Nephron progenitor cell (in vitro differentiated cells): ENCODE results near the gene CD53.

Experiments used
- DNase-seq: peaks from one replicate; pipeline ENCODE4 v3.0.0; 2021
- H3K27ac Mint-ChIP-seq: 2 replicates; pipeline ENCODE4 v1.8.0; 2021; ENCODE audit warnings: mild to moderate bottlenecking, moderate library complexity, mixed read lengths
- H3K27me3 Mint-ChIP-seq: 2 replicates; pipeline ENCODE4 v1.8.0; 2021; ENCODE audit warnings: mild to moderate bottlenecking, low read depth, mixed read lengths; ENCODE audit not compliant: poor library complexity
- H3K36me3 Mint-ChIP-seq: 2 replicates; pipeline ENCODE4 v1.8.0; 2021; ENCODE audit warnings: low read depth, mixed read lengths
- H3K4me1 Mint-ChIP-seq: 2 replicates; pipeline ENCODE4 v1.8.0; 2021; ENCODE audit warnings: mixed read lengths
- H3K4me3 Mint-ChIP-seq: 2 replicates; pipeline ENCODE4 v1.8.0; 2021; ENCODE audit warnings: mild to moderate bottlenecking, moderate library complexity, mixed read lengths
- H3K9me3 Mint-ChIP-seq: 2 replicates; pipeline ENCODE4 v1.8.0; 2021; ENCODE audit warnings: mild to moderate bottlenecking, moderate library complexity, mixed read lengths
- TF ChIP-seq, protein P1 (sequence below): fragments of 200-600 bp; sonication (generic); IDR thresholded peaks from 2 replicates; pipeline ENCODE4 v1.5.0; 2021; ENCODE audit warnings: antibody characterized with exemption

Gene CD53

DNA sequence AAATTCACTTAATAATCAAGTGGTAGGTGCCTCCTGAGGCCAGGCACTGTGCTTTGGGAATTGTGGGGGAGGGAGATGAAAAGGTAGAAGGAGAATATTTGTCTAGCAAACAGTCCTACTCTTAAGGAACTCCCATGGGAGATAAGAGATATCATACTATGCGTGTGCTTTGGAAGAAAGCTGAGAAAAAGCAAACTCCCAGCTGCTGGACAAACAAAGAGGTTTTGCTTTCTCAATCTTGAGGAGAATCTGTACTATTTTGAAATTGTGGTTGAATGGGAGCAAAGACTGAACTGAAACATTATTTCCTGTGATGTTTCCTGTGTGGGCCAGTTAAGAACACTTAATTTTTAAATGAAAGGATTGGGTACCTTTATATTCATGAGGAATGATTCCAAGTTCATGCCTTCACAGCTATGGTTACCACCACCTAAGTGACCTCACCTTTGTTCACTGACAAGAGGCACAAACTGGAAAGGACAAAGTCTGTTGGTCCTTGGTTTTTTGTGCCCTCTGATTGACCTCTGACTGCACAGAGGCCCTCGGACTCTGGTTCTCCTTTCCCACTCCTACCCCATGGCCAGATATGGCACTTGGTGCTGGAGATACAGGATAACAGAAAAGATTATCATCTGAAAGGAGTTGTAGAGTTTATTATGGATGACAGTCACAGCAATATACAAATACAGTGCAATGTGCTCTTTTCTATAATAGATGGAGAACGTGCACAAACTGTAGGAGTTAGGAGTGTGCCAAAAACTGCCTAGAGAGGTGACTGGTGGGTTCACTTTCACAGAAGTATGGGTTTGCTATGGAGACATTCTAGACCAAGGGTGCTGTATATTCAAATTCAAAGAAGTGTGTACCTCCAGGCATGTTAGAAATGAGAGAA, 1.6 kb downstream of the CD53 start:
- DNase-seq: no peak
- Mint-ChIP-seq H3K27me3 (no peaks in the 10 kb centered on the region), H3K36me3 (no peaks in the 10 kb centered on the region), H3K27ac (no peak overlapping the region), H3K9me3 (no peaks in the 10 kb centered on the region), H3K4me3 (no peak overlapping the region), H3K4me1 (peaks cover 4% of the 10 kb centered on the region)
- TF ChIP-seq, protein P1, sequence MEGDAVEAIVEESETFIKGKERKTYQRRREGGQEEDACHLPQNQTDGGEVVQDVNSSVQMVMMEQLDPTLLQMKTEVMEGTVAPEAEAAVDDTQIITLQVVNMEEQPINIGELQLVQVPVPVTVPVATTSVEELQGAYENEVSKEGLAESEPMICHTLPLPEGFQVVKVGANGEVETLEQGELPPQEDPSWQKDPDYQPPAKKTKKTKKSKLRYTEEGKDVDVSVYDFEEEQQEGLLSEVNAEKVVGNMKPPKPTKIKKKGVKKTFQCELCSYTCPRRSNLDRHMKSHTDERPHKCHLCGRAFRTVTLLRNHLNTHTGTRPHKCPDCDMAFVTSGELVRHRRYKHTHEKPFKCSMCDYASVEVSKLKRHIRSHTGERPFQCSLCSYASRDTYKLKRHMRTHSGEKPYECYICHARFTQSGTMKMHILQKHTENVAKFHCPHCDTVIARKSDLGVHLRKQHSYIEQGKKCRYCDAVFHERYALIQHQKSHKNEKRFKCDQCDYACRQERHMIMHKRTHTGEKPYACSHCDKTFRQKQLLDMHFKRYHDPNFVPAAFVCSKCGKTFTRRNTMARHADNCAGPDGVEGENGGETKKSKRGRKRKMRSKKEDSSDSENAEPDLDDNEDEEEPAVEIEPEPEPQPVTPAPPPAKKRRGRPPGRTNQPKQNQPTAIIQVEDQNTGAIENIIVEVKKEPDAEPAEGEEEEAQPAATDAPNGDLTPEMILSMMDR: no peak

DNA sequence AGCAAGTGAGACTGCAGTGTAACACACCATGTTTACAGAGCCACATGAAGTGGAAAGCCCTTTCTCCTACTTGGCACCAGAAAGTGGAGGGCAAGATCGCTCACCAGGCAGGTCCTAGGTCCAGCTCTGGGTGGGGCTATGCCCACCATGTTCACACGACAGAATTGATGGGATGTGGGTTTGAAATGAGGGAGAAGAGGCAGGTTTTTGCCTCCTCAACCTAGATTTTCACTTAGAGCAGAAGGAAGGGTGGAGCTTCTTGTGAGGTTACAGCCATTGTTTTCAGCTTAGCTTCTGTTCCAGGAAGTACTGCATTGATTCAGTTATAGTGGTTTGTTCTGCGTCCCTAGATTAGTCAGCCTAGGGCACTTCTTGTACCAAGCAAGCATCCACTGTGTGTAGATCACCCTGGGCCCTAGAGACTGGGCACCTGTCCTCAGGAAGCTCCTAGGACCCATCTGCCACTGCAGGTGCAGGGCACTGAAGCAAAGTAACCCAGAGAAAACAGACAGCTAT, 2.3 kb downstream of the CD53 start:
- Mint-ChIP-seq H3K27ac (no peak overlapping the region), H3K27me3 (no peaks in the 10 kb centered on the region), H3K4me3 (no peak overlapping the region), H3K9me3 (no peaks in the 10 kb centered on the region), H3K4me1 (peaks cover 4% of the 10 kb centered on the region), H3K36me3 (no peaks in the 10 kb centered on the region)
- DNase-seq: no peak
- TF ChIP-seq, protein P1: no peak

DNA sequence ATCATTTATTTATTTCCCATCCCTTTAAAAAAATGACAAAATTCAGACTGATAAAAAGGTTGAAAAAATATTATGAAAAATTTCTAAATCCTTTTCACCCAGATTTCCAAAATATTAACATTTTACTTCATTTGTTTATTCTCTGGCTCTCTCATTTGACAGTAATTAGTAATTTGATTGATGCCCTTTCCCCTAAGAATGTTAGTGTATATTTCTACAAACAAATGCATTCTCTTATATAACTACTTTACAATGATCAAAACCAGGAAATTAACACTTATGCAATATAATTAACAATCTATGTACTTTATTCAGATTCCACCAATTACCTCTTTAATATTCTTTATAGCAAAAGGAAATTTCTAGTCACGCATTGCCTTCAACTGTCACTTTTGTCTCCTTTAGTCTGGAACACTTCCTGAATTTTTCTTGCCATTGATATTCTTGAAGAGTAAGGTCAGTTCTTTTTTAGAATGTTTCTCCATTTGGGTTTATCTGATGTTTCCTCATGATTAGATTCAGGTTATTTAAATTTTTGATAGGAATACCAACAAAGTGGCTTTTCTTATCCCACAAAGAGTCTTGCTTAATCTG, 3.9 kb downstream of the CD53 start:
- H3K4me3 Mint-ChIP-seq: no peak overlapping the region

DNA sequence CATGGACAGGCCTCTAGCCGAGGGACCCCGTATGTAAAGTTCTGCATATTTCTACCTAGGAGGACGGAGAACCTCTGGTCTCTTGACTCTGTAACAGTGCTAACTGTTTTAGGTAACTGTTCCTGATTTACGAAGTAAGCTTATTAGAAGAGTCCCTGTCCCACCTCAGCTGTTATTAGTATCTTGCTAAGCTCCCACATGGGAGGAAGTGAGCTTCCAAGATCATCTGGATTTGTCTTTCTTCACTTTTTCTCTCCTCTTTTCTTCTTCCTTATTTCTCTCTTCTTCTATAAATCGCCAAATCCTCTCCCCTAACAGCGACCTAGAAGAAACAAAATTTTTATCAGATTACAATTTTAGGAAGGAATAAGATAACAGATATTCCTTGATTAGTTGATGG, 4.4 kb downstream of the CD53 start:
- Mint-ChIP-seq H3K4me3 (no peak overlapping the region), H3K9me3 (no peaks in the 10 kb centered on the region), H3K27me3 (no peaks in the 10 kb centered on the region), H3K4me1 (peaks cover 4% of the 10 kb centered on the region), H3K36me3 (no peaks in the 10 kb centered on the region), H3K27ac (no peak overlapping the region)
- DNase-seq: no peak
- TF ChIP-seq, protein P1: no peak

More for the DNA sequence above, 3.9 kb downstream of the CD53 start:
- H3K9me3 Mint-ChIP-seq: no peaks in the 10 kb centered on the region
- no peak for DNase-seq
- H3K27me3 Mint-ChIP-seq: no peaks in the 10 kb centered on the region
- peaks cover 4% of the 10 kb centered on the region for H3K4me1 Mint-ChIP-seq
- H3K36me3 Mint-ChIP-seq: no peaks in the 10 kb centered on the region
- H3K27ac Mint-ChIP-seq: no peak overlapping the region
- TF ChIP-seq, protein P1: no peak

DNA sequence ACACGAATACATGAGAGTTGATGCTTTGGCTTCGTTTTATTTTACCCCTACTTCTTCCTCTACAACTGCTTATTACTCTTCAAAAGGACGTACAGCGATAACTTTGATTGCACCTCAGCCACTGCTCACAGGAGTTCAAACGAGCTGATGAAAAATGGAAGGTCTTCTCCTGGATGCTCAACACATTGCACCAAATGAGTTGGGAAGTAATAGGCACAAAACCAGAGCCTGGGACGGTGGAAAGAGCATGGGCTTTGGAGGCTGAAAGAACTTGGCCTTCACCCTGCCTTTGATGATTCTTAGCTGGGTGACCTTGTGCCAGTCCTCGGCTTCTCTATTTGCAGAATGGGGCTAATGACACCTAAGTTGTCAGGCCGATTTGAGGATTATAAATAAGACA, 4.8 kb downstream of the CD53 start:
- Mint-ChIP-seq H3K27me3 (no peaks in the 10 kb centered on the region), H3K4me3 (no peak overlapping the region), H3K4me1 (peaks cover 3% of the 10 kb centered on the region), H3K36me3 (no peaks in the 10 kb centered on the region), H3K9me3 (no peaks in the 10 kb centered on the region), H3K27ac (no peak overlapping the region)
- DNase-seq: no peak
- TF ChIP-seq, protein P1: no peak
